Measurements from ENCODE around the gene RNF220.
A peak's percentile ranks its signal among the peaks of the same experiment; 100 is the strongest.

RNF220 gene

GRCh38 chr1:44616284-44616990, 211.4 kb downstream of the RNF220 start:
- DNase-seq, result no peak

- DNase-seq, result peak; percentile 71
Measured at GRCh38 chr1:44616991-44617702, 212.1 kb downstream of the RNF220 start.

GRCh38 chr1:44617703-44618029, 212.6 kb downstream of the RNF220 start:
- DNase-seq, result no peak

- peak; percentile 96 for DNase-seq
Measured at GRCh38 chr1:44619261-44619900, 214.3 kb downstream of the RNF220 start.

GRCh38 chr1:44620072-44620471, 215.0 kb downstream of the RNF220 start:
- DNase-seq, result no peak

GRCh38 chr1:44621841-44622286, 216.8 kb downstream of the RNF220 start:
- peak; percentile 93 for DNase-seq

GRCh38 chr1:44624268-44624901, 219.3 kb downstream of the RNF220 start:
- no peak for DNase-seq

GRCh38 chr1:44625348-44625747, 220.3 kb downstream of the RNF220 start:
- DNase-seq, result no peak

- peak; percentile 95 for DNase-seq
Measured at GRCh38 chr1:44628962-44629756, 224.1 kb downstream of the RNF220 start.

- peak; percentile 71 for DNase-seq
Measured at GRCh38 chr1:44630116-44630515, 225.1 kb downstream of the RNF220 start.

- DNase-seq, result no peak
Measured at GRCh38 chr1:44631333-44631646, 226.2 kb downstream of the RNF220 start.

GRCh38 chr1:44631647-44632539, 226.8 kb downstream of the RNF220 start:
- DNase-seq, result peak; percentile 87

- DNase-seq, result no peak
Measured at GRCh38 chr1:44632598-44632997, 227.5 kb downstream of the RNF220 start.

GRCh38 chr1:44634606-44635189, 229.6 kb downstream of the RNF220 start:
- no peak for DNase-seq

GRCh38 chr1:44635439-44635838, 230.4 kb downstream of the RNF220 start:
- DNase-seq, result no peak

GRCh38 chr1:44636083-44636687, 231.1 kb downstream of the RNF220 start:
- no peak for DNase-seq

- DNase-seq, result peak; percentile 51
Measured at GRCh38 chr1:44636688-44637598, 231.9 kb downstream of the RNF220 start.

GRCh38 chr1:44637702-44638411, 232.8 kb downstream of the RNF220 start:
- DNase-seq, result no peak

Data from fibroblast of skin of abdomen (primary cell).